GM12878 (cell line): ENCODE results near the gene GAS6. TPM values are rescaled to one million over a fixed set of nuclear protein-coding genes. Genes with fewer than 3 reads are reported as not detected.

Experiments
- ATAC-seq: fragments of 200-7000 bp; cut with Tn5 transposase; 3 replicates; pipeline ENCODE4 v1.9.1; 2020; ENCODE audit warnings: mild to moderate bottlenecking, moderate library complexity
- BruUV-seq: library from RNA; stranded (reverse); fragments of 400-500 nt; replicated peaks from 2 replicates; lab custom pipeline; 2021; lab: Mats Ljungman, UMichigan
- CTCF ChIA-PET: fragments of 300-600 bp; sonication (Branson Sonifier 250); formaldehyde crosslinking; extraction: SDS; loops from one replicate; lab custom pipeline; 2021; ENCODE audit warnings: inconsistent platforms; lab: Yijun Ruan, JAX
- POLR2A ChIA-PET: fragments of 350-600 bp; formaldehyde crosslinking; extraction: SDS; loops from one replicate; lab custom pipeline; 2021; ENCODE audit warnings: inconsistent platforms; lab: Charles Lee
- RAD21 ChIA-PET: fragments of 300-600 bp; sonication (Branson Sonifier 250); formaldehyde crosslinking; loops from one replicate; lab custom pipeline; 2023; ENCODE audit warnings: antibody characterized with exemption; ENCODE audit not compliant: unreplicated experiment; lab: Charles Lee
- SMC1A ChIA-PET: fragments of 300-600 bp; sonication (Branson Sonifier 250); formaldehyde crosslinking; loops from one replicate; lab custom pipeline; 2023; ENCODE audit not compliant: unreplicated experiment, uncharacterized antibody; lab: Charles Lee
- DNase-seq: peaks from one replicate; pipeline ENCODE4 v3.0.0-alpha.2; 2011; ENCODE audit warnings: low read depth, low spot score
- FAIRE-seq: peaks from 3 replicates; lab custom pipeline; 2011; peaks lifted over from hg19 to GRCh38; lab: Jason Lieb, UNC
- H2AFZ ChIP-seq: 2 replicates; pipeline ENCODE4 v1.6.0; 2011; ENCODE audit warnings: low read depth, low read length, control low read depth; ENCODE audit not compliant: control insufficient read depth
- H3K27ac ChIP-seq: 2 replicates; pipeline ENCODE4 v1.5.1; 2011; ENCODE audit warnings: control low read depth; ENCODE audit not compliant: control insufficient read depth, insufficient read depth
- H3K27me3 ChIP-seq, 2 experiments: replicated peaks in 1 of 2; 2 replicates each; pipeline versions ENCODE4 v1.6.0 to v1.6.1; 2011; ENCODE audit warnings: low read length in 1 of 2; ENCODE audit not compliant: control insufficient read depth in 2 of 2, insufficient read depth in 2 of 2
- H3K36me3 ChIP-seq, 2 experiments: 2 replicates each; pipeline ENCODE4 v1.5.1; 2011; ENCODE audit warnings: low read length in 1 of 2; ENCODE audit not compliant: control insufficient read depth in 2 of 2, insufficient read depth in 2 of 2
- H3K4me1 ChIP-seq: 2 replicates; pipeline ENCODE4 v1.6.1; 2011; ENCODE audit warnings: mild to moderate bottlenecking, low read length, moderate library complexity, mixed read lengths; ENCODE audit not compliant: control insufficient read depth, insufficient read depth
- H3K4me2 ChIP-seq: 2 replicates; pipeline ENCODE4 v1.6.0; 2011; ENCODE audit warnings: control low read depth; ENCODE audit not compliant: control insufficient read depth, insufficient read depth
- H3K4me3 ChIP-seq: fragments of 200-600 bp; sonication (generic); 2 replicates; pipeline ENCODE4 v1.5.1; 2016
- H3K79me2 ChIP-seq: 2 replicates; pipeline ENCODE4 v1.6.0; 2011; ENCODE audit warnings: low read length; ENCODE audit not compliant: control insufficient read depth, insufficient read depth
- H3K9ac ChIP-seq: 2 replicates; pipeline ENCODE4 v1.8.0; 2011; ENCODE audit warnings: low read length, control low read depth, mixed read lengths; ENCODE audit not compliant: control insufficient read depth, insufficient read depth
- H3K9me3 ChIP-seq: replicated peaks from 3 replicates; pipeline ENCODE4 v1.5.1; 2011; ENCODE audit warnings: mild to moderate bottlenecking, low read length; ENCODE audit not compliant: control insufficient read depth, insufficient read depth
- H4K20me1 ChIP-seq: 2 replicates; pipeline ENCODE4 v1.6.0; 2011; ENCODE audit not compliant: control insufficient read depth, insufficient read depth
- ATF3 ChIP-seq: IDR thresholded peaks from 2 replicates; pipeline ENCODE4 v1.6.1; 2011; ENCODE audit warnings: low read depth, mild to moderate bottlenecking, low read length, moderate library complexity, borderline replicate concordance; ENCODE audit errors: extremely low read depth
- BACH1 ChIP-seq: fragments of 450-650 bp; IDR thresholded peaks from 2 replicates; pipeline ENCODE4 v1.6.1; 2017; ENCODE audit warnings: mild to moderate bottlenecking, borderline replicate concordance
- BMI1 ChIP-seq: fragments of 450-650 bp; IDR thresholded peaks from 2 replicates; pipeline ENCODE4 v1.6.1; 2016; ENCODE audit warnings: mild to moderate bottlenecking, moderate library complexity, borderline replicate concordance
- CBFB ChIP-seq: IDR thresholded peaks from 2 replicates; pipeline ENCODE4 v1.6.1; 2016; ENCODE audit warnings: antibody characterized with exemption, low read depth
- CREM ChIP-seq: IDR thresholded peaks from 2 replicates; pipeline ENCODE4 v1.6.1; 2014; ENCODE audit warnings: antibody characterized with exemption, low read depth
- HDAC2 ChIP-seq: fragments of 200-600 bp; sonication (generic); IDR thresholded peaks from 2 replicates; pipeline ENCODE4 v1.6.1; 2017
- MAX ChIP-seq: IDR thresholded peaks from 2 replicates; pipeline ENCODE4 v1.6.1; 2012; ENCODE audit warnings: low read depth, low read length, improper control_type of control experiment
- NKRF ChIP-seq: fragments of 450-650 bp; conservative IDR thresholded peaks from 2 replicates; pipeline ENCODE4 v1.6.1; 2017; ENCODE audit warnings: mild to moderate bottlenecking, moderate library complexity
- NR2C2 ChIP-seq: IDR thresholded peaks from 2 replicates; pipeline ENCODE4 v1.6.1; 2011; ENCODE audit warnings: borderline replicate concordance, low read depth; ENCODE audit not compliant: control insufficient read depth, insufficient read length
- NRF1 ChIP-seq: conservative IDR thresholded peaks from 2 replicates; pipeline ENCODE4 v1.6.1; 2011; ENCODE audit warnings: mild to moderate bottlenecking, low read depth, low read length, improper control_type of control experiment
- POLR2AphosphoS2 ChIP-seq: IDR thresholded peaks from 2 replicates; pipeline ENCODE4 v1.6.1; 2011; ENCODE audit warnings: low read depth, mild to moderate bottlenecking, low read length, improper control_type of control experiment, moderate library complexity
- POLR2AphosphoS5 ChIP-seq: IDR thresholded peaks from 2 replicates; pipeline ENCODE4 v1.6.1; 2011; ENCODE audit warnings: mild to moderate bottlenecking, low read length, inconsistent platforms
- STAT3 ChIP-seq: IDR thresholded peaks from 2 replicates; pipeline ENCODE4 v1.6.1; 2011; ENCODE audit warnings: low read depth, low read length, improper control_type of control experiment
- TCF3 ChIP-seq: IDR thresholded peaks from 2 replicates; pipeline ENCODE4 v1.6.1; 2012; ENCODE audit warnings: low read depth, mild to moderate bottlenecking, low read length, borderline replicate concordance; ENCODE audit not compliant: insufficient read depth
- USF1 ChIP-seq: IDR thresholded peaks from 2 replicates; pipeline ENCODE4 v1.6.1; 2011; ENCODE audit warnings: borderline replicate concordance, low read depth, mild to moderate bottlenecking, moderate library complexity, mixed read lengths, low read length; ENCODE audit not compliant: insufficient read depth; ENCODE audit errors: extremely low read length
- ZBTB4 ChIP-seq: fragments of 450-650 bp; formaldehyde crosslinking; IDR thresholded peaks from 2 replicates; pipeline ENCODE4 v1.4.0; 2022; ENCODE audit warnings: mild to moderate bottlenecking, moderate library complexity
- ZNF207 ChIP-seq: fragments of 450-650 bp; IDR thresholded peaks from 2 replicates; pipeline ENCODE4 v1.6.1; 2014; ENCODE audit warnings: antibody characterized with exemption, mild to moderate bottlenecking, borderline replicate concordance
- WGBS: methylation state at CpG from one replicate; pipeline ENCODE4 v1.1.6; 2016; ENCODE audit warnings: low lambda C conversion rate; ENCODE audit not compliant: insufficient replicate concordance, insufficient coverage; ENCODE audit errors: missing lambda C conversion rate; 5-methylcytosine and 5-hydroxymethylcytosine counted together
- in situ Hi-C: fragments of 300-500 bp; cut with MboI; formaldehyde crosslinking; loops from 9 replicates; pipeline ENCODE4 v1.14.3; 2018; ENCODE audit warnings: mixed read lengths
- intact Hi-C: fragments of 100-400 bp; cut with micrococcal nuclease; formaldehyde crosslinking; loops from one replicate; pipeline ENCODE4 v1.14.2; 2022; ENCODE audit not compliant: unreplicated experiment
- polyA plus RNA-seq, 11 experiments: library from polyadenylated mRNA; depleted of rRNA in 4 of 11; unstranded in 6 of 11; stranded (reverse) in 5 of 11; fragments of >200 nt; fragmentation: Nextera tagmentation in 4 of 11; fragmentation: Illumina TruSeq in 1 of 11; extraction: Ambion mirVana in 4 of 11; extraction: Trizol in 1 of 11; gene quantifications; 1 replicate in 1 of 11; 2 replicates in 10 of 11; pipeline versions ENCODE4 v1.2.1 to v1.2.3, GENCODE V29; 2011 to 2016; ENCODE audit warnings: inconsistent platforms in 2 of 11, missing spikeins in 2 of 11, low read depth in 1 of 11
- total RNA-seq, 4 experiments: library from RNA; depleted of rRNA in 3 of 4; stranded (reverse); fragments of >200 nt in 3 of 4; fragmentation: Illumina TruSeq in 1 of 4; extraction: Trizol in 1 of 4; gene quantifications; 2 replicates each; pipeline versions ENCODE4 v1.2.1 to v1.2.3, GENCODE V29; 2013 to 2021

Gene GAS6
- total and polyA plus RNA-seq, 10 of the 15 experiments (the other 5 are each of a cell fraction or from before 2014, with no cell fraction given), result 0.03 to 0.59 (median 0.10) TPM; not detected in 2

- Histone ChIP-seq H3K4me2 (no peak overlapping the region), H3K27ac (no peak overlapping the region), H3K79me2 (no peaks in the 10 kb centered on the region), H4K20me1 (no peaks in the 10 kb centered on the region), H3K9me3 (no peaks in the 10 kb centered on the region), H2AFZ (no peak overlapping the region), H3K4me1 (no peaks in the 10 kb centered on the region), H3K4me3 (no peak overlapping the region), H3K36me3 (no peaks in the 10 kb centered on the region), H3K27me3 (peaks cover 0 to 3% of the 10 kb centered on the region in 2 experiments; a peak in 1 of 4 replicates), H3K9ac (no peak overlapping the region)
- ChIA-PET SMC1A (no interaction called here), RAD21 (no interaction called here), POLR2A (no interaction called here), CTCF (no interaction called here)
- 0% methylated on average over 1 of the region's 1 CpG for WGBS
- BruUV-seq, result no TSS peak
- intact Hi-C loops (no loop called here), in situ Hi-C loops (no loop called here)
- DNase-seq (no peak), ATAC-seq (no peak), FAIRE-seq (no peak)
- no peak for TF ChIP-seq STAT3
- TF ChIP-seq TCF3, result no peak
- no peak for TF ChIP-seq BACH1
- no peak for TF ChIP-seq CREM
- no peak for TF ChIP-seq ZNF207
- no peak for TF ChIP-seq HDAC2
- TF ChIP-seq CBFB, result no peak
- no peak for TF ChIP-seq ZBTB4 (CRISPR knock-in tag)
- no peak for TF ChIP-seq ATF3
- no peak for TF ChIP-seq BMI1
- TF ChIP-seq NKRF, result no peak
- TF ChIP-seq USF1, result no peak
- no peak for TF ChIP-seq NRF1
- no peak for TF ChIP-seq MAX
- no peak for TF ChIP-seq POLR2AphosphoS5
- no peak for TF ChIP-seq NR2C2
- no peak for TF ChIP-seq POLR2AphosphoS2
Observed at GRCh38 chr13:113887700-113888201, 23.9 kb upstream of the GAS6 start.
